NOMO-1 treated with dmso at 0.1 percent for 144 hours (cell line): ENCODE measurements around the gene KCTD1.

Experiments used
- DNase-seq: peaks from one replicate; lab custom pipeline; 2025; ENCODE audit not compliant: unreplicated experiment; lab: John Stamatoyannopoulos, UW

Gene KCTD1

DNA sequence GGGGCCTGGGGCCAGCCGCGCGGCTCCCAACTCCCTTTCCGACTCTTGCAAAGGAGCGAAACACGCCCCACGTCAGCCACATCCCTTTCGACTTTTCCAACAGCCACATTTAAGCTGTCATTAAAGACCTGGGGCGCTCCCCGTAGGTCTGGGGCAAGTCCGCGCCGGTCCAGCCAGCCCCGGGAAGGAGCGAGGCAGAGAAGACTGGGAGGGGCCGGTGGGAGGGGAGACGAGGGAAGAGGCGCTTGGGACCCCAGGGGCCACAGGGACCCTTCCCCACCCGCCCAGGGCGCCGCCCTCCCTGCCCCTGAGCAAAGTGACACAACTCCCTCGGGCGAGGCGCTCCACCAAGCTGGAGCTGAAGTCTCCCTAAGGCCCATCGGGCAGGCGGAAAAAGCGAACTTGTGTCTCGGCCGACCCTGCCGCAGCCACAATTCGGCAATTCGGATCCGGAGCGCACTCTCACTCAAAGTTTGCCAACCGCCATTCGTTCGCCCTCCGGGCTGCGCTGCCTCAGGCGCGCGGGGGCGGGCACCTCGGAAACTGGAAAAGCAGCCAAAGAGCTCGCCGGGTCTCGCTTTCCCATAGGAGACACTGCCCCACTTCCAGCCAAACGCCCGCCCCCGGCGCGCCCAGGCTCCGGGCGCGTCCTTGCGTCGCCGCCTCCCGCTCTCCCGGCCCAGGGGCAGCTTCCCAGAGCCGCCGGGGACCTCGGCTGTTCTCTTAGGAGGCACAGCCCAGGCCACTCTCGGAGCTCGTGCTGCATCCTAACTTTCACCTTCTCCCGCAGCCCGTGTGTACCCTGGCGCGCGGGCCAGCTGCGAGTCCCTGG is 1.1 kb upstream of the KCTD1 start:
- DNase-seq: peak; percentile 48

DNA sequence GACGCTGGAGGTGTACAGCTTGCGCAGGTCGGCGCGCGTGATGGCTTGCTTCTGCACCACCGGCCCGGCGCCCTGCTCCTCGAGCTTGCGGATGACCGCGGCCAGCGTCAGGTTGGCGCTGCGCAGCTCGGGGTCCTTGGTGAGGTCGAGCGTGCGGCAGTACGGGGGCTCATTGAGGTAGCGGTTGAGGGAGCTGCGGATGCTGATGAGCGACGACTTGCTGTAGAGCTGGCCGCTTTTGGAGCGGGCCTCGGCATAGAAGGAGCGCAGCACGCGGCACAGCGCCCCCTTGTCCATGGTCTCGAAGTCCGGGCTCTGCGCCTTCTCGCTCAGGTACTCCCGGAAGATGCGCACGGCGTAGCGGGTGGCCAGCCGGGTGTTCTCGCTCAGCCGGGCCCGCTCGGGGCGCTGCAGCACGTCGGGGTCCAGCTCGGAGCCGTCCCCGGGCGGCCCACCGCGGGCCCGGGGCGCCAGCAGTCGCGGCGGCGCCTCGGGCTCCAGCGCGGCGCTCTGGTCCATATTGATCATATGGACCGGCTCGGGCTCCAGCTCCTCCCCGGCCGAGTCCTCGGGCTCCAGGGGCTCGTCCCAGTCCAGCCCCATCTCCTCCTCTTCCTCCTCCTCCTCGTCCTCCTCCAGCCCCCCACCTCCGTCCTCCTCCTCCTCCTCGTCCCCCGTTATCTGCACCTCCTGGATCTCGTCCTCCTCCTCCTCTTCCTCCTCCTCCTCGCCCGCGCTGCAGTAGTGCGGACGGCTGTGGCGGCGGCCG is 523 bp downstream of the KCTD1 start:
- no peak for DNase-seq

DNA sequence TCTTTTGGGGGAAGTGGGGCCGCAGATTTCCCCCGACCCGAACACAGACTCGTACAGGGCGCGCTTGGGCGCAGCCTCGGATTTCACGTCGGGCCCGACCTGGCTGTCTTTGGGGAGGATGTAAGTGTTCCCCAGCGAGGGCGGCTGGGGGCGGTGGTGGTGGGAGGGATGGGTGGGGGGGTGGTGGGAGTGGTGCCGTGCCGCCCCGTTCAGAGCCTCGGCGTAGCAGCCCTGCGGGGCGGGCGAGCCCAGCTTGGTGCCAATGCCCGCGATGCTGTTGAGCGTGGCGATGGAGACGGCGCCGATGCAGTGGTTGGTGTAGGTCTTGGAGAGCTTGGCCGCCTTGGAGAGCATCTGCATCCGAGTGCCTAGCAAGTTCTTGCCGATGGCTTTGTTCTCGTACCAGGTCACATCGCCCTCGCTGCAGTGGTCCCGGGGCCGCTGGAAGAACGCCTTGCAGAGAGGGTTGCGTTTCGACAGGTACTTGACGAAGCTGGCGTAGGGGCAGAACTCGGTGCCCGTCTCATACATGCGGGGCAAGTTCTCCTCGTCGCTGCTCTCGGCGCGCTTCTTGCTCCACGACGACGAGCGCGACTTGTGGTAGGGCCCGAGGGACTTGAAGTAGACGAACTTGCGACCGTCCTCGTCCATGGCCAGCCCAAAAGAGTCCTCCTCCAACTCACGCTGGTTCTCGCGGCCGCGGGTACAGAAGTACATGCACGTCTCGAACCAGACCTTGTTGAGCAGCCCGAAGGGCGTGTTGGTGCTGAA is 1.3 kb downstream of the KCTD1 start:
- no peak for DNase-seq

DNA sequence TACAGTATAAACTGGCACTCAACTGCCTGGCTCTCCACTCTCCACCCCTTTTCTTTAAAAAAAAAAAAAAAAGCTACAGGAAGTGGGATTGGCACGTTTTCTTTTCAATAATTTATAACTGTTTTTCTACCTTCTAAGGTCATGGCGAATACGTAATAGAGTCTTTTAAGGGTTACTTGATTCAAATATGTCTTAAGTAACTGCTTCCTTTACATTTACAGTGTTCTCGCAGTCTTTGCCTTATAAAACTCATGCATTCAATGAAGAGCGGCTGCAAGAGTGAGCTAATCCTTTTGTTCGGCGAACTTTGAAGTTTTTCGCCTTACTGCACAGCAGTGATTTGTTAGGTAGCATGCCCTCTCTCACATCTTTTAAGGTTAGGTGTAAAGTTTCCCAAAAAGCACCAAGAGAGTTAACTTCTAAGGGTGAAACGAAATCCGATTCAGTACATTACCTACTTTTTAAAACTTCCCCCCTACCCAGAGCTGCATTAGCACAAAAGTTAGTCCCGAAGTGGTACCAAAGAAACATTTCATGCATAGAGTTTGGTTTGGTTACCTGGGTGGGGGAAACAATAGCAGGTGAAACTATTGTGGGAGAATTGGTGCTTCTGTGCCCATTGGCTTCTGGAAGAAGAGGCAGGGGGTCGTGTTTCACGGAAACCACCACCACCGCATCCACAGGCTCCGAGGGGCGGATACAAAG is 2.0 kb downstream of the KCTD1 start:
- DNase-seq: no peak

DNA sequence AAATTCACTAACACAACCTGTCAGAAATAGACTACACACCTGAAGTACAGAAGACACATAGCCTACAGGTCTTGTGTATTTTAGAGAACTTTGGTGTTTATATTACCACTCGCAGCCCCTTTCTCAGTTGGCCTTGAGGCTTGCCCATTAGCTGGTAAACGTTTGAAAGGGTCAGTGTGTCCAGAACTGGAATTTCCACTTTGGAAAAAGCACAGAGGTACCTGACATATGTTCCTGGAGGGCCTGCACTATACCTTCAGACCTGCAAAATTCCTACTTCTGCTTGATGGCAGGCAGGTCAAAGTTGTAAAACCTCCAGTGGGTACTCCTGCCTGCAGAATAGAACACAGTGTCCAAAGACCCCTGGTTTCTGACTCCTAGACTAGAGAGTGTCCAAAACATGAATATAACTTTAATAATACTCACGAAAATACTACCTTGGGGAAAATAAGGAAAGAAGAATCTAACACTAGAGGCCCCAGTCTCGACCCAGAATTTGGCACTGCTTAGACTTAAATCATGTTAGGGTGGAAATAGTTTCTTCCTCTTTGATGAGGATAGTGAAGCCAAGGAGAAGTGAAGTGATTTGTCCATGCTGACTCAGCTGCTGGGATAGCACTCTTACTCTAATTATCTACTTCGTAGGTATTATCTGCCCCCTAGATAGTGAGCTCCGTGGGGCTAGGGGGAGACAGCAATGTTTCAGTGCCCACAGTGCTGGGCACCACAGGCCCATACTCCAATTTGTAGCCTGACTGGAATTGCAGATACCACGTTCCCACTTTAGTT is 2.8 kb downstream of the KCTD1 start:
- no peak for DNase-seq

DNA sequence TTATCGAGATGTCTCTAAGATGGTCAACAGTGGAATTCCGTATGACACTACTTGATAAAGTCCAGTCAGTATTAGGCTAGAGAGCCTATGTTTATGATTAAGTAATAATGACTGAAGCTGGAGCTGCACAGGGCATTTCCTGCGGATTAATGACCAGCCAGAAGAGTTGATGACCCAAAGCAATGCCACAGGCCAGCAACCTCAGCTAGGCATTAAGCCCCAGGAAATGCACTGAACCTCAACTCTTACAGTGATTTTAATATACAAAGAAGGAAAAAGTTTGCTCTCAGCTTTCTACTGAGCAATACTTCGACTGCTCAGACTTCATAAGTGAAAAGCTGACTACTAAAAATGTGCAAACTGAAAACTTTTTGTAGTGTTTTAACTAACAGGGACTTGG is 3.9 kb downstream of the KCTD1 start:
- DNase-seq: no peak

DNA sequence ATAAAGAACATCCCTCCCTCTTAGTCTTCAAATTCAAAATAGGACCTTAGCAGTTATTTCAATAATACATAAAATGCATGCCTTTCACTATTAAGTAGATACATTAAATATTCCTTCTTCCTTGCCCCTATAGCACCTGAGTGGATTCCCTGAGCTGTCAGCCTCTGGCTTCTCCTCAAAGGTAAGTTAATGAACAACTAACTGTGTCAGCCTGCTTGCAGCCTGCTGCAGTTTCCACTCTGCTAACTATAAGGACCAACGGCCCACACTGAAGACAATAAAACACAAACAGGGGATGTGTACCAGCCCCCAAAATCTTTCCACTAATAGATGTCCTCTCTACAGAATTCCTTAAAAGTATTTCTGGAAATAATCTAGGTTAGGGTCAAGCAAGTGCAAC is 5.0 kb downstream of the KCTD1 start:
- DNase-seq: no peak

DNA sequence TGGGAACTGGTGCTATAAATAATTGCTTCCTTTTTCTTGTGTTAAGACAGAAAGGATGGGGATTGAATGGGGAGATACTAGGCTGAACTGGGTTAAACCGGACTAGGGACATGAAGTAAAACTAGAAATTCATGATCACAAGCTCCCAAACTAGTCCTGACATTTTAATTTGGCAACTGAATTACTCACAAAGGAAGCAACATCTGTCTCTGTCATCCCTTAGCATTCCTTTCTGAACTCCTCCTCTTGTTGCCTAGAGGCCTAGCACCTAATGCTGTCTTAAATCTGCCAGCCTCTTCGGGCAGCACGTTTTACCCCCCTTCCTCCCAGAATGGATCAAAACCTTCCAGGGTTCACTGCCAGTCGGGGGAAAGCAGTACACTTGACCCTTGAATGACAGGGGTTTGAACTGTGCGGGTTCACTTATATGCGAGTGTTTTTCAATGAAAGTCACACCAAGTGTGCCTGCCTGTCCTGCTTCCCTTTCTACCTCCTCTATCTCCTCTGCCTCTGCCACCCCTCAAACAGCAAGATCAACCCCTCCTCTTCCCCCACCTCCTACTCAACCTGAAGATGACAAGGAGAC is 8.2 kb downstream of the KCTD1 start:
- DNase-seq: no peak

DNA sequence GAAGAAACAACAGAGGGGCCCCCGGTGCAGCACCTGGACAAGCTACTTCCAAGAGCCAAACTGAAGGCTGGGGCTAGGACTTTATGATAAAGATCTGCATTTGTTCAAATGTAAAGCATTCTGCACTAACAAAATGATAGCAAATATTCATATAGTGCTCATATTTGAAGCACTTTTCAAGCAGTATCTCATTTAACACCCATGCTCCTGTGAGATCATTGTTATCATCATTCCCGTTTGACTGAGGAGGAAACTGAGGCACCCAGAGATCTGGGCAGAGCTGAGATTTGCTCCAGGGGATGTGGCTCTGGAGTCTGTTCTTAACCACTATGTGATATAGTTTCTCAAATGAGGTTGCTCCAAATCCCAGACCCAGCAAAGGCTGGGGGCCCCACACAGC is 9.8 kb downstream of the KCTD1 start:
- no peak for DNase-seq

DNA sequence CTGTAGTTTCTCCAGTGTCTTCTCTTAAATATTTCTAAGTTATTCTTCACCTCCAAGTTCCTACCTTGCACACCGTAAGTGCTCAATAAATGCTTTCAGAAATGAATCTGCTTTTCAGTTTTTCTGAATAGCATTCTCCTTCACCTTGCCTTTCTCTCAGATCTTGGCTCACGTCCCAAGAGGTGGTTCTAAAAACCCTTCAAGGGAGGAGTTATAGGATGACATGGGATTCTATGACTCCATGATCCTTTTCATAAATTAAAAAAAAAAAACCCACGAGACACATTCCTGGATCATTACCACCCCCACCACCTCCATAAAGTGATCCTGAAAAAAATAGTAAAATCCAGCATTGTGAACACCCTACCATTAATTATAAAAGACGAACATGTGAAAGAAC is 11.7 kb downstream of the KCTD1 start:
- no peak for DNase-seq

DNA sequence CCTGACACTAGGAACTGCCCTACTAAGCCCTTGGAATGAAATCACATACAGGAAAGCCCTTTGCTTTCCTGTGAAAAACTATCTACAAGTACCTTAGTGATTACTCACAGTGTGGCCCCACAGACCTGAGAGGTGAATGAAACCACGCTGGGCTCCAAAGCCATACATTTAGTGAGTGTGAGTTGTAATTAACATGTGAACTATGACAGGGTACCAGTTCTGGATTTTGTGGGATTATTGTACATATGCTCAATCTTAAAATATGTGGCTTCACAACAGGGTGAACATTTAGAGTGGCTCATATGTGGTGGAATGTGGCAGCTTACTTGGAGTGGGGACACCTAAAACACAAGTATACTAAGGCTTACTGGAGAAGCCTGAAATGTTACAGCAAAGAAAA is 12.3 kb downstream of the KCTD1 start:
- no peak for DNase-seq

DNA sequence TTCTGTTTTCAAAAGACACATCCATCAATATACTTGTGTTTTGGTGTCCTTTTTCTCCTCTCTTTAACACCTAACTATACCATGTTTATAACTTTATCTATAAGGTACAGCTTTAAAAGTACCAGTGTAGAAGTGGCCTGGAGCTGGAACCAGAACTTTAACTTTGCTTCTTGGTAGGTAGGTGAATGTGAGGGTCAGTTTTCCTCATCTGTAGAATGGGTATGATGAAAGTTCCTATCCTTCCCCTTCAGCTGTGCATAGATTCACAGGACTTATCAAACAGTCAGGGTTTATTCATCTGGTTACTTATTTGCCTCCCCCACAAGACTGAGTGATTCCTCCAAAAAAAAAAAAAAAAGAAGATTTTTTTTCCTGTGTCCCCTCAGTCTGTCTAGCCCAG is 12.7 kb downstream of the KCTD1 start:
- no peak for DNase-seq

DNA sequence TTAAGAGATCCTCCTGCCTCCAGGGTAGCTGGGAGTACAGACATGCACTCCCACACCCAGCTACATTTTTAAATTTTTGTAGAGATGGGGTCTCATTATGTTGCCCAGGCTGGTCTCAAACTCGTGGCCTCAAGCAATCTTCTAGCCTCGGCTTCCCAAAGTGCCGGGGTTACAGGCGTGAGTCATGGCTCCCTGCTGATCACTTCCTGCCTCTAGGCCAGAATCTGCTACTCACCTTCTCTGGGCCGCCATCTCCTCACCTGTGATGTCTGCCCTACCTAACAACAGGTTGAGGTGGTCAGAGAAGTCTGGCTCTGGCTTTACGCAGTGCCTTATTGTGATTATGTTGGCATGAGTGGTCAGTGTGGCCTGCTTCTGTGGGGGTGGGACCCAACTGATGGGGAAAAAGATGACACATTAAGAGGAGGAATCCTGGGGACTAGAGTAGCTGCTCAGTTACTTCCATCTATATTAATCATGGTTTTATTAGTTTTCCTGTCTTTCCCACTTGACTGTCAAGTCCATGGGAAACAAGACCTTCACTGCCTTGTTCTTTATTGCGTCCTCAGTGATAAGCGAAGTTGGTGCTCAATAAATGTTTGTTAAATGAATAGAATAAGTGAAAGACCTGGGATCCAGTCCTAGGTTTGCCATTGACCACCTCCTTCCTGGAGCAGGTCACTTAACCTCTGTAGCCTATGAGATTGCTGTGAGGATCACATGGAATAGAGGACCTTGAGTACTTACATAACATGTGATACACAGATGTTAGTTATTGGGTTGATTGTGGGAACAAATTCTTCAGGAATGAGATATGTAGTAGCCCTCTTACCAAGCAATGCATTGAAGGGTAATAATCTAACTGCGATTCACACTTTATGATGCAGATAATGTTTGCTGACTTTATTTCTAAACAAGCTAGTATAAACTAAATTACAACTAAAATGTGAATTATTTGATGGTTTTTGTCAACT is 15.7 kb downstream of the KCTD1 start:
- no peak for DNase-seq

DNA sequence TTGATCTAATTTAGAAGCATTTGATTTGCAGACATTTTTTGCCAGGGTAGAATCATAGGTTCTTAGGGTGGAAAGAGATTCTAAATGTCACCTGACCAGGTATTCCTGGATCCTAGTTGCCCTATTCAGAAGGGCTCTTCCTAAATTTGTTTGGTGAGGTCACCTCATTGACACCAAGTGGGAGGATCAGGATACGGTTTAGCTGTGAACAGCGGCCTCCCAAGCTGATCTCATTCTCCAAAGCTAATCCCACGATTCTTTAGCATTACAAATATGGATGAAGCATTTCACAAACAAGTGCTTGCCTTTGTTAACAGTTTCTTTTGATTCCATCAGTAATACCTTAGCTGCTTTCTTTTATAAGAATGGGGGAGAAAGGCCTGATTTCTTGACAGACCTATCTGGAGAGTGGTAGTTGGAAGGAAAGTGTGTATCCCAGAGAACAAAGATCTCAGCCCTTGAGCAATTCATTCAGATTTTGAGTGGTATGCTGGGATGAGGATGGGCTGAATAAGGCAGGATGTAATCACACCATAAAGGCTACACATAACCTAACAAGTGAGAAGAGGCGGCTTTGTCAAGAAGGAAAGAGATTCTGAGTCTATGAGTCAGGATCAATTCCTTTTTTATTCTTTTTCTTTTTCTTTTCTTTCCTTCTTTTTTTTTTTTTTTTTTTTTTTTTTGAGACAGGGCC is 16.6 kb downstream of the KCTD1 start:
- no peak for DNase-seq

DNA sequence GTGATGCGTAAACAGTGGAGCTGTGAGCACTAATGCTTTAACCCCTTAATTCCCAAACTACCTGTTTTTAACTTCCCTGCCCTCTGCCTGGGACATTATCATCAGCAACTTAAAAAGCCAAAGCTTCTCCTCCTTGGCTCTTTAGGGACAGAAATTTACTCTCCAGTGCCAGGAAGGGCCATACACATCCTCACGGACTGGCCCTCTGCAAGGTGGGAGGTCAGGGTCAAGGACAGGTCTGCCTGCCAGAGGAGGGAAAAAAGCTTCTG is 21.5 kb downstream of the KCTD1 start:
- no peak for DNase-seq

DNA sequence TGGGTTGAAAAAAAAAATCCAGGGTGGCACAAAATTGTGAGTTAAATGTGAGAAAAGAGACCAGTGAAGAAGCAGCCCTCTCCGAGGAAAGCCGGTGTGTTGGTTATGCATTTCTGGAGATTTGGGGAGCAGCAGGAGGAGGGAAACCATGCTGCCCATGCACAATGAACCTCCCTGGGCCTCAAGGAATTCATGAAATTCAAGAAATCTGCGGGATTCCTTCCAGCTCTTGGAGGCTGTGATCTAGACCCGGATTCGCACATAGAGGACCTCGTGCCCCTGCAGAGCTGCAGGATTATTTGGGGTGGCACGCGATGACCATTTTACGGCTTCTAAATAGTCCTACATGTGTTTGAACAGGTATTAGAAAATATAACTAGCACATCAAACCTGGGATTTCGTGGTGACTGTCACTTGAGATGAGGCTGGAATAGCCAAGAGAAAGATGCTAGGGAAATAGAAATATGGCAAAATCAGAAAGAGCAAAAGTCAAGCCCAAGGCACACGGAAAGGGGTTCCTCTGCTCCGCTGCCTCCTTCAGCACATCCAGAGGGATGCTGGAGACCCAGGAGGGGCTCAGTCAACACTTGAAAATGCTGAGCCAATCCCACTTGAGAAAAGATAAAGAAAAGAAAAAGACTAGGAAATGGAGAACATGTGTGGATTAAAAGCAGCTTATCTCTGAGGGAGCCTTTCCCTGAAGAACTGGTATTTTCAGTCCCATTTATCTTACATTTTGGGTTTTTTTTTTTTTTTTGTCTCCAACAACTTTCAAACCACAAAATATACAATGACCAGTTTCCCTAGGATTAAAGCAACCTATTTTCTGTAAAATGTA is 22.0 kb downstream of the KCTD1 start:
- no peak for DNase-seq

DNA sequence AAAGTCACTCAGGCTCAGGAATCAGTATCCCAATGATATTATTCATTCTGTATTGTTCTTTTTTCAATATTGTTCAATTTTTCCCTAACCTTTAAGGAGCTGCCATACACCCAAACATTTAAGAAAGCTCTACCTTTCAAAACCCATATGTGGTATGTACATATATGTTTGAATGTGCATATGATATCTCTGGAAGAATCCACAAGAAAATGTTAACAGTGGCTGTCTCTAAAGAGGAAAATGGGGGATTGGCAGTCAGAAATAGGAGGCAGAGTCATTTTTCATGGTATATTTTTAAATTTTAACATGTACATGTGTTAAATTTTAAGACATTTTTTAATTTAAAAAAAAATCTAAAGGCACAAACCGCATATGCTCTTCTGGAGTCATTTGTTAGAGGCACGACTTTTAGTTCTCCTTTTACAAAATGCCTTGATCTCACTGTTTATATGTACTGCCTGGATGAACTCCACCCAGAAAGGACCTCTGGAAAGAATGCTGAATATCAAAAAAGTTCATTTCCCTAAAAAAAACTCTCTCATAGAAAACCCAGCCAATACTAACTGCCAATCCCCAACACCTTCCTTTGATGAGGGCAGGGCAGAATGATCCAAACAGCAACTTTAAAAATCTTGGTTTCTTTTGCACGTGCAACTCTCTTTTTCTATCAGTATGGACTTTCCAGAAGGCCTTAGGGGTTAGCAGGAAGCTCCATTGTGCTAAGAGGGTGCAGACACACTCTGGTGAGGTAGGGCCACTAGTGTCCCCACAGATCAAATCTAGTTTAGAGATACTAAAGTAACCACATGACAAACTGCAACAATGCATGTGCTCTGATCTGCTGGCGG is 23.6 kb downstream of the KCTD1 start:
- DNase-seq: no peak
